Fibroblast of lung (primary cell): ENCODE results near the gene GDF15. TPM values are rescaled to one million over a fixed set of nuclear protein-coding genes. Genes with fewer than 3 reads are reported as not detected.

Source experiments
- DNase-seq, 2 donors: peaks; one replicate each; pipeline versions ENCODE4 v3.0.0 to v3.0.0-alpha.2; 2010; ENCODE audit warnings: low read depth in 2 of 2
- H2AFZ ChIP-seq: 2 replicates; pipeline ENCODE4 v1.5.1; 2012; ENCODE audit warnings: low read length, control low read depth, inconsistent platforms
- H3K27ac ChIP-seq: 2 replicates; pipeline ENCODE4 v1.5.1; 2011; ENCODE audit warnings: low read length, control low read depth; ENCODE audit not compliant: insufficient read depth
- H3K27me3 ChIP-seq: 2 replicates; pipeline ENCODE4 v1.5.1; 2011; ENCODE audit warnings: mild to moderate bottlenecking, low read length; ENCODE audit not compliant: control insufficient read depth, insufficient read depth
- H3K36me3 ChIP-seq: 2 replicates; pipeline ENCODE4 v1.5.1; 2011; ENCODE audit warnings: low read length; ENCODE audit not compliant: control insufficient read depth, insufficient read depth
- H3K4me1 ChIP-seq: 2 replicates; pipeline ENCODE4 v1.5.1; 2011; ENCODE audit warnings: low read length; ENCODE audit not compliant: control insufficient read depth, insufficient read depth; ENCODE audit errors: extremely low read depth
- H3K4me2 ChIP-seq: 2 replicates; pipeline ENCODE4 v1.5.1; 2011; ENCODE audit warnings: low read length, control low read depth; ENCODE audit not compliant: insufficient read depth; ENCODE audit errors: extremely low read depth
- H3K4me3 ChIP-seq, 4 experiments: fragments of 200-600 bp in 1 of 4; sonication (generic) in 1 of 4; replicated peaks in 1 of 4; 2 replicates each; pipeline ENCODE4 v1.5.1; 2011 to 2016; ENCODE audit warnings: low read length in 4 of 4, low read depth in 3 of 4, mild to moderate bottlenecking in 3 of 4, control low read depth in 2 of 4, inconsistent platforms in 1 of 4, mixed read lengths in 1 of 4; ENCODE audit not compliant: insufficient read depth in 1 of 4; ENCODE audit errors: control extremely low read depth in 1 of 4
- H3K79me2 ChIP-seq: 2 replicates; pipeline ENCODE4 v1.5.1; 2012; ENCODE audit warnings: mild to moderate bottlenecking, low read length, inconsistent platforms; ENCODE audit not compliant: control insufficient read depth, insufficient read depth
- H3K9ac ChIP-seq: 2 replicates; pipeline ENCODE4 v1.5.1; 2011; ENCODE audit warnings: mild to moderate bottlenecking, low read length, control low read depth; ENCODE audit not compliant: insufficient read depth
- H3K9me3 ChIP-seq: 2 replicates; pipeline ENCODE4 v1.5.1; 2012; ENCODE audit warnings: low read depth, low read length; ENCODE audit not compliant: control insufficient read depth, insufficient read depth
- H4K20me1 ChIP-seq: 2 replicates; pipeline ENCODE4 v1.5.1; 2011; ENCODE audit warnings: low read length; ENCODE audit not compliant: control insufficient read depth, insufficient read depth; ENCODE audit errors: extremely low read depth
- EZH2 ChIP-seq: IDR thresholded peaks from 2 replicates; pipeline ENCODE4 v1.5.1; 2012; ENCODE audit warnings: low read length, control low read depth, mild to moderate bottlenecking; ENCODE audit errors: missing control alignments
- polyA plus RNA-seq, 2 donors: library from polyadenylated mRNA; depleted of rRNA in 1 of 2; stranded (reverse) in 1 of 2; unstranded in 1 of 2; fragments of >200 nt; gene quantifications; 2 replicates each; pipeline ENCODE4 v1.2.1, GENCODE V29; 2011 to 2012; ENCODE audit warnings: missing spikeins in 1 of 2
- total RNA-seq: library from RNA; depleted of rRNA; stranded (reverse); fragments of >200 nt; gene quantifications from 2 replicates; pipeline ENCODE4 v1.2.1, GENCODE V29; 2014
- TF ChIP-seq, protein P1 (sequence below), 2 donors: IDR thresholded peaks in 1 of 2; conservative IDR thresholded peaks in 1 of 2; 1 replicate in 1 of 2; 2 replicates in 1 of 2; pipeline ENCODE4 v1.5.1; 2011 to 2012; ENCODE audit warnings: low read length in 2 of 2, control low read depth in 1 of 2, inconsistent platforms in 1 of 2, low read depth in 1 of 2, mild to moderate bottlenecking in 1 of 2

The GDF15 gene
- total and polyA plus RNA-seq, 2 donors (not counting 1 experiment from before 2014, with no cell fraction given) = 8.6 to 140 TPM

- Histone ChIP-seq H3K27ac (peak overlapping the region; percentile 99), H3K9ac (peak overlapping the region; percentile 62), H2AFZ (no peak overlapping the region), H3K4me2 (peak overlapping the region; percentile 59), H3K36me3 (no peaks in the 10 kb centered on the region), H3K4me1 (peaks cover 43% of the 10 kb centered on the region), H3K27me3 (no peaks in the 10 kb centered on the region), H4K20me1 (no peaks in the 10 kb centered on the region), H3K4me3 (peak overlapping the region; percentile 16 to 51 (median 38)), H3K79me2 (peaks cover 27% of the 10 kb centered on the region), H3K9me3 (no peaks in the 10 kb centered on the region)
- DNase-seq = peak; percentile 83
- TF ChIP-seq, protein P1, sequence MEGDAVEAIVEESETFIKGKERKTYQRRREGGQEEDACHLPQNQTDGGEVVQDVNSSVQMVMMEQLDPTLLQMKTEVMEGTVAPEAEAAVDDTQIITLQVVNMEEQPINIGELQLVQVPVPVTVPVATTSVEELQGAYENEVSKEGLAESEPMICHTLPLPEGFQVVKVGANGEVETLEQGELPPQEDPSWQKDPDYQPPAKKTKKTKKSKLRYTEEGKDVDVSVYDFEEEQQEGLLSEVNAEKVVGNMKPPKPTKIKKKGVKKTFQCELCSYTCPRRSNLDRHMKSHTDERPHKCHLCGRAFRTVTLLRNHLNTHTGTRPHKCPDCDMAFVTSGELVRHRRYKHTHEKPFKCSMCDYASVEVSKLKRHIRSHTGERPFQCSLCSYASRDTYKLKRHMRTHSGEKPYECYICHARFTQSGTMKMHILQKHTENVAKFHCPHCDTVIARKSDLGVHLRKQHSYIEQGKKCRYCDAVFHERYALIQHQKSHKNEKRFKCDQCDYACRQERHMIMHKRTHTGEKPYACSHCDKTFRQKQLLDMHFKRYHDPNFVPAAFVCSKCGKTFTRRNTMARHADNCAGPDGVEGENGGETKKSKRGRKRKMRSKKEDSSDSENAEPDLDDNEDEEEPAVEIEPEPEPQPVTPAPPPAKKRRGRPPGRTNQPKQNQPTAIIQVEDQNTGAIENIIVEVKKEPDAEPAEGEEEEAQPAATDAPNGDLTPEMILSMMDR (conservative IDR thresholded peaks at IDR 0.05 in 1 of 2, IDR thresholded peaks at IDR 0.05 in 1 of 2; ENCODE audit: low read depth in 1 of 2, low read length in 2 of 2) = no peak
- TF ChIP-seq EZH2 = no peak
Measured at GRCh38 chr19:18417250-18418028, 31.5 kb downstream of the GDF15 start.

GRCh38 chr19:18418029-18418482, 32.1 kb downstream of the GDF15 start:
- no peak for DNase-seq
- H4K20me1 ChIP-seq = no peaks in the 10 kb centered on the region
- H3K4me2 ChIP-seq = peak overlapping the region; percentile 59
- H3K4me3 ChIP-seq = peak overlapping the region in 2 of 4 experiments; percentile 12 to 51
- TF ChIP-seq, protein P1 (conservative IDR thresholded peaks at IDR 0.05 in 1 of 2, IDR thresholded peaks at IDR 0.05 in 1 of 2; ENCODE audit: low read depth in 1 of 2, low read length in 2 of 2) = no peak
- no peak for TF ChIP-seq EZH2
- H2AFZ ChIP-seq = no peak overlapping the region
- peaks cover 43% of the 10 kb centered on the region for H3K4me1 ChIP-seq
- H3K9me3 ChIP-seq = no peaks in the 10 kb centered on the region
- H3K27ac ChIP-seq = peak overlapping the region; percentile 99
- peaks cover 1% of the 10 kb centered on the region for H3K36me3 ChIP-seq
- peaks cover 33% of the 10 kb centered on the region for H3K79me2 ChIP-seq
- no peaks in the 10 kb centered on the region for H3K27me3 ChIP-seq
- H3K9ac ChIP-seq = peak overlapping the region; percentile 38

GRCh38 chr19:18418483-18419194, 32.7 kb downstream of the GDF15 start:
- H3K9ac ChIP-seq = peak overlapping the region; percentile 80
- no peaks in the 10 kb centered on the region for H3K27me3 ChIP-seq
- TF ChIP-seq, protein P1 (conservative IDR thresholded peaks at IDR 0.05 in 1 of 2, IDR thresholded peaks at IDR 0.05 in 1 of 2; ENCODE audit: low read depth in 1 of 2, low read length in 2 of 2) = no peak
- TF ChIP-seq EZH2 = no peak
- no peaks in the 10 kb centered on the region for H4K20me1 ChIP-seq
- peak overlapping the region; percentile 52 for H3K4me2 ChIP-seq
- peak overlapping the region in 3 of 4 experiments; percentile 12 to 77 (median 13) for H3K4me3 ChIP-seq
- peaks cover 39% of the 10 kb centered on the region for H3K79me2 ChIP-seq
- H3K9me3 ChIP-seq = no peaks in the 10 kb centered on the region
- H3K4me1 ChIP-seq = peaks cover 43% of the 10 kb centered on the region
- no peak for DNase-seq
- peak overlapping the region; percentile 6 for H2AFZ ChIP-seq
- H3K27ac ChIP-seq = peak overlapping the region; percentile 99
- peaks cover 2% of the 10 kb centered on the region for H3K36me3 ChIP-seq
